IPS DF 6.9 (cell line): Measurements from ENCODE around the gene HIBCH.
"Not testable (repeated sequence)": the region's sequence is repeated elsewhere in the genome, so short reads cannot be mapped to it uniquely, and the experiment has no call there.

ENCODE experiments used
- DNase-seq: peaks from one replicate; pipeline ENCODE4 v3.0.0-alpha.2; 2013; ENCODE audit warnings: low read depth, low spot score
- H3K27ac ChIP-seq: one replicate; pipeline ENCODE4 v1.5.1; 2013; ENCODE audit warnings: low read length, control low read depth
- H3K27me3 ChIP-seq: 2 replicates; pipeline ENCODE4 v1.6.1; 2013; ENCODE audit warnings: mild to moderate bottlenecking, low read length; ENCODE audit not compliant: control insufficient read depth, insufficient read depth
- H3K36me3 ChIP-seq: 2 replicates; pipeline ENCODE4 v1.6.1; 2013; ENCODE audit warnings: low read length; ENCODE audit not compliant: control insufficient read depth, insufficient read depth
- H3K4me1 ChIP-seq: 2 replicates; pipeline ENCODE4 v1.6.1; 2013; ENCODE audit warnings: low read length; ENCODE audit not compliant: control insufficient read depth, insufficient read depth
- H3K4me3 ChIP-seq: 2 replicates; pipeline ENCODE4 v1.5.1; 2013; ENCODE audit warnings: mild to moderate bottlenecking, low read length
- H3K9me3 ChIP-seq: 2 replicates; pipeline ENCODE4 v1.6.1; 2013; ENCODE audit warnings: low read length, inconsistent platforms; ENCODE audit not compliant: control insufficient read depth, insufficient read depth
- WGBS: extraction: QIAGEN DNeasy Blood & Tissue Kit; methylation state at CpG from one replicate; pipeline ENCODE4 v1.1.7; 2013; ENCODE audit warnings: mixed read lengths, missing lambda C conversion rate; ENCODE audit not compliant: insufficient read length, insufficient coverage; 5-methylcytosine and 5-hydroxymethylcytosine counted together

The HIBCH gene

DNA sequence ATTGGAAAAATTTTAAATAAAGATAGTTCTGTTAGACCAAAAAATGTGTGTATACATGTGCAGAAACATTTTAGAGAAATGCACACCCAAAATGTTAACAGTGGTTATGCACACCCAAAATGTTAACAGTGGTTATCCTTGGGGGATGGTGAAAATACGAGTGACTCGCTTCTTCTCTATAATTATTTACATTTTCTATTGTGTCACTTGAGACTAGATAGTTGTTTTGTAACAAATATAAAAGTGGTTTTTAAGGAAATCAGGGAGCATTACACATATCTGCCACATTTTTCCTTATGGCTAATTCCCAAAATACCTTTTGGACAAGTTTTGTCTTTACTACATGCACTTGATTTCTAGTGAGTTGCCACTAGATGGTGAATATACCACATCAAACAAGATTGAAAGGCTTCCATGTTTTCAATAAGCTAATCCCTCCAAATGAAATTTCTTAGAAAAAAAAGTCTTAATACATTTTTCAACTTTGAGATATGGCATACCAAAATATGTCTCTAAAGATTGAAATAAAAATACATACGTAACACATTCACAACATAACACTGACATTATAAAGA lies 9.0 kb upstream of the HIBCH start:
- DNase-seq = no peak
- no CpG with 5 or more reads among the region's 3 CpGs for WGBS
- no peaks in the 10 kb centered on the region for H3K27me3 ChIP-seq

GRCh38 chr2:190327867-190328572 lies 8.4 kb upstream of the HIBCH start:
- no peaks in the 10 kb centered on the region for H3K27me3 ChIP-seq
- no peaks in the 10 kb centered on the region for H3K4me1 ChIP-seq
- H3K27ac ChIP-seq = no peak overlapping the region
- H3K4me3 ChIP-seq = no peak overlapping the region
- no CpG with 5 or more reads among the region's 4 CpGs for WGBS
- no peak for DNase-seq
- H3K36me3 ChIP-seq = no peaks in the 10 kb centered on the region
- H3K9me3 ChIP-seq = no peaks in the 10 kb centered on the region

More for the DNA sequence above, 9.0 kb upstream of the HIBCH start:
- no peak overlapping the region for H3K27ac ChIP-seq
- H3K4me3 ChIP-seq = no peak overlapping the region
- no peaks in the 10 kb centered on the region for H3K36me3 ChIP-seq
- H3K4me1 ChIP-seq = no peaks in the 10 kb centered on the region
- H3K9me3 ChIP-seq = no peaks in the 10 kb centered on the region

DNA sequence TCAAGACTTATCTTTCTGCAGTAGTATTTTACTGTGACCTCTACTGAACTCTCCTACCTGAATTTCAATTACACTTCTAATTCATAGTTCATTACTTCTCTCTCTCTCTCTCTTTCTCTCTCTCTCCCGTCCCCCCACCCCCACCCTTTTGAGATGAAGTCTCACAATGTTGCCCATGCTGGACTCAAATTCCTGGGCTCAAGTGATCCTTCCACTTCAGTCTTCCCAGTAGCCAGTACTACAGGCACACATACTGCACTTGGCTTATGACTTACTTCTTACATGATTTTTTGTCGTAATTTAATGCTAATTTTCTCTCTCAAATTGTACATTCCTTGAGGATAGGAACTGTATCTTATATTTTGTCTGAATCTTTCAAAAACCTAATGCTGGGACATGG lies 6.0 kb upstream of the HIBCH start:
- H3K27ac ChIP-seq = no peak overlapping the region
- no peaks in the 10 kb centered on the region for H3K27me3 ChIP-seq
- no peaks in the 10 kb centered on the region for H3K36me3 ChIP-seq
- no peaks in the 10 kb centered on the region for H3K9me3 ChIP-seq
- DNase-seq = no peak
- no peak overlapping the region for H3K4me3 ChIP-seq
- whole genome bisulfite sequencing = no CpG with 5 or more reads among the region's 2 CpGs
- no peaks in the 10 kb centered on the region for H3K4me1 ChIP-seq

- no peak for DNase-seq
- H3K4me1 ChIP-seq = no peaks in the 10 kb centered on the region
- H3K36me3 ChIP-seq = no peaks in the 10 kb centered on the region
- no peaks in the 10 kb centered on the region for H3K9me3 ChIP-seq
- H3K27ac ChIP-seq = no peak overlapping the region
- H3K4me3 ChIP-seq = no peak overlapping the region
- no peaks in the 10 kb centered on the region for H3K27me3 ChIP-seq
Measured at GRCh38 chr2:190323406-190323805, 3.8 kb upstream of the HIBCH start.

DNA sequence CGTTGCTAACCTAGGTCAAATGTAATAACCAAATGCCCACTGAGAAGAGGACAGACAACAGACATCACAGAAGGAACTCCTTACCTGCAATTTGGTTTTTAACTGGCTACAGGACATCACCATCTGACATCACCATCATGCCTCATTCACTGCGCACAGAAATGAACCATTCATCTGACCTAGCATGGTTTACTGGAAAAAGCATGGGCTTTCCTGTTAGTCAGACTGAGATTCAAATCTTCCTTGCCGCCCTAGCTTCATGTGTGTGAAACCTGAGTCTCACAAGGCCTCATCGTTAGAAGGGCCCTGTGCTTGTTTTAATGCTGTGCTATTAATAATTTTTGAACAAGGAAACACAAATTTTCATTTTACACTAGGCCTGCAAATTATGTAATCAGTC lies 1.1 kb upstream of the HIBCH start:
- no peak for DNase-seq
- no peaks in the 10 kb centered on the region for H3K9me3 ChIP-seq
- no peak overlapping the region for H3K4me3 ChIP-seq
- H3K4me1 ChIP-seq = no peaks in the 10 kb centered on the region
- WGBS = no CpG with 5 or more reads among the region's 4 CpGs
- no peak overlapping the region for H3K27ac ChIP-seq
- H3K27me3 ChIP-seq = no peaks in the 10 kb centered on the region
- H3K36me3 ChIP-seq = no peaks in the 10 kb centered on the region

- Histone ChIP-seq H3K4me3 (peak overlapping the region; percentile 59; the same call in 1 of the 2 replicates), H3K9me3 (no peaks in the 10 kb centered on the region), H3K36me3 (no peaks in the 10 kb centered on the region), H3K4me1 (no peaks in the 10 kb centered on the region), H3K27me3 (no peaks in the 10 kb centered on the region), H3K27ac (no peak overlapping the region)
- DNase-seq = no peak
- WGBS = no CpG with 5 or more reads among the region's 12 CpGs
Measured at GRCh38 chr2:190318931-190319554, 583 bp downstream of the HIBCH start.

DNA sequence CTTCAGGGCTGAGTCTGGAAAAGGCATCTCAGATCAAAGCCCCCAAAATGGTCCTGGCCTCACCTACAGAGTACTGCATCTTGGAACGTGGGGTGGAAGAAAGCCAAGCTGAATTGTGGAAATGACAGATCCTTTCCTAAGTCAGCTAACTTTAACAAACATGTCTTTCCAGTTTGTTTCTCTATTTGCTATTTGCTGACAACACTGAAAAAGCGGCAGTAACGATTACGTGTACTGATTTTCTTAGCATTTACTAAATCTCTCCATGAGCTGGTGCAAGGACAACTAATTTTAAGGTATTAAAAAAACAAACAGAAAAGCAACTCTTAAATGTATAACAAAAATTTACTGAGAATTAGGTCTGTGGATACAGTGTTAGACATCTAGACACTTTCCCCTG lies 1.1 kb downstream of the HIBCH start:
- H3K4me1 ChIP-seq = no peaks in the 10 kb centered on the region
- WGBS = no CpG with 5 or more reads among the region's 4 CpGs
- H3K27ac ChIP-seq = no peak overlapping the region

DNA sequence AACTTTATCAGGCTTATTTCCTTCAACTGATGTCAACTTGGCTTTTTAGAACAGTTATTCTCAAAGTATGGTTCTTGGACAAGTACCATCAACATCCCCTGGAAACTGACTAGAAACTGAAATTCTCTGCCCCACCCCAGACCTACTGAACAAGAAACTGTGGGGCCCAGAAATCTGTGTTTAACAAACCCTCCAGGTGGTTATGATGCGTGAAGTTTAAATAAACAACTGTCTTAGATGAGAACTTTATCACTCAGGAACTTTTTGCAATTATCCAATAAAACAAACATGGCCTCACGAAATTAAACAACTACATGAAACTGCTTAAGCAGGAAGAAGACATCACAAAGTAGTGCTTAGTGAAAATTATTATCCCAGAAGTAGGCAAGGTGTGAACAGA lies 4.4 kb downstream of the HIBCH start:
- Histone ChIP-seq H3K4me1 (no peaks in the 10 kb centered on the region), H3K4me3 (no peak overlapping the region), H3K36me3 (no peaks in the 10 kb centered on the region), H3K27ac (no peak overlapping the region), H3K9me3 (no peaks in the 10 kb centered on the region), H3K27me3 (no peaks in the 10 kb centered on the region)
- WGBS = no CpG with 5 or more reads among the region's 2 CpGs
- no peak for DNase-seq

More for the DNA sequence above, 1.1 kb downstream of the HIBCH start:
- no peak for DNase-seq
- H3K9me3 ChIP-seq = no peaks in the 10 kb centered on the region
- H3K36me3 ChIP-seq = no peaks in the 10 kb centered on the region
- no peaks in the 10 kb centered on the region for H3K27me3 ChIP-seq
- H3K4me3 ChIP-seq = no peak overlapping the region

DNA sequence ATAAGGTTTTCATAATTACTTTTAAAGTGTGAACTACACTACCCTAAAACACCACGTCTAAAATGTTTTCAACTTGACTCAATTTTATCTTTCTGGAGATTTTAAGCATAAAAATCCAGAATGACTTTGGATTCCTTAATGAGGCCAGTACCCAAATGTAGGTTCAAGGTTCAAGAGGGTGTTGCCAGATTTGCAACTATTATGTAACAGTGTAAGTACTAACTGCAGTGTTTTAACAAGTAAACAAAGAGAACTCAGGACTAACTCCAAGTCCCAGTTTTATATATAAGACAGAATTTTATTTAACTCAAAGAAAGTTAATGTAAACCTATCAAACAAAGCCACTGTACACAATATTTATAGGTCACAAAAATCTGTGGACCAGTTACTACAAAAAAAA lies 5.7 kb downstream of the HIBCH start:
- WGBS = no CpG with 5 or more reads among the region's 1 CpG
- H3K27ac ChIP-seq = no peak overlapping the region
- no peaks in the 10 kb centered on the region for H3K4me1 ChIP-seq
- no peaks in the 10 kb centered on the region for H3K36me3 ChIP-seq
- DNase-seq = no peak
- no peaks in the 10 kb centered on the region for H3K27me3 ChIP-seq
- H3K4me3 ChIP-seq = no peak overlapping the region
- no peaks in the 10 kb centered on the region for H3K9me3 ChIP-seq

DNA sequence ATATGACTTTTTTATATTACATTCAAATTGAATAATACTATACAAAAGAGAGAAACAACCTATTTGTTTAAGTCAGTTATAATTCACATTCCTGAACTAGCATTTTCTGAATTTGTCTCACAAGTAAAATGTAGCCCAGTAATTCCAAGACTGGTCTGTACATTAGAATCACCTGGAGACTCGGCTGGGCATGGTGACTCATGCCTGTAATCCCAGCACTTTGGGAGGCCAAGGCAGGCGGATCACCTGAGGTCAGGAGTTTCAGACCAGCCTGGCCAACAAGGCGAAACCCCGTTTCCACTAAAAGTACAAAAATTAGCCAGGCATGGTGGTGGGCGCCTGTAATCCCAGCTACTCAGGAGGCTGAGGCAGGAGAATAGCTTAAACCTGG lies 7.0 kb downstream of the HIBCH start:
- H3K27me3 ChIP-seq, H3K4me1 ChIP-seq, H3K36me3 ChIP-seq, H3K9me3 ChIP-seq, DNase-seq, H3K4me3 ChIP-seq, H3K27ac ChIP-seq: not testable (repeated sequence)
- no CpG with 5 or more reads among the region's 5 CpGs for WGBS
